GM12891 (cell line): ENCODE results near the gene PRDM1.

Experiments
- PAX5 ChIP-seq: IDR thresholded peaks from 2 replicates; pipeline ENCODE4 v1.6.1; 2011; ENCODE audit warnings: low read length, moderate library complexity, mild to moderate bottlenecking; ENCODE audit not compliant: insufficient read depth, severe bottlenecking
- POLR2A ChIP-seq: IDR thresholded peaks from 2 replicates; pipeline ENCODE4 v1.6.1; 2011; ENCODE audit warnings: low read depth, low read length, control low read depth
- POLR2AphosphoS5 ChIP-seq: IDR thresholded peaks from 2 replicates; pipeline ENCODE4 v1.6.1; 2011; ENCODE audit warnings: low read depth, low read length, control low read depth
- SPI1 ChIP-seq: IDR thresholded peaks from 2 replicates; pipeline ENCODE4 v1.6.1; 2011; ENCODE audit warnings: low read depth, low read length, control low read depth
- TAF1 ChIP-seq: IDR thresholded peaks from 2 replicates; pipeline ENCODE4 v1.6.1; 2011; ENCODE audit warnings: low read depth, low read length, control low read depth

- TF ChIP-seq POLR2A (no peak), TAF1 (no peak), POLR2AphosphoS5 (no peak), PAX5 (no peak), SPI1 (no peak)
Observed at GRCh38 chr6:106050538-106050937, 35.6 kb upstream of the PRDM1 start.
